Fibroblast of villous mesenchyme (primary cell): Measurements from ENCODE around the gene LRRC10B. TPM values are rescaled to one million over a fixed set of nuclear protein-coding genes. Genes with fewer than 3 reads are reported as not detected.

Experiments used
- DNase-seq: peaks from one replicate; pipeline ENCODE4 v3.0.0-alpha.2; 2010; ENCODE audit warnings: low read depth
- H3K4me3 ChIP-seq: 2 replicates; pipeline ENCODE4 v1.5.1; 2011; ENCODE audit warnings: low read depth, mild to moderate bottlenecking, low read length
- CTCF ChIP-seq: IDR thresholded peaks from 2 replicates; pipeline ENCODE4 v1.5.1; 2012; ENCODE audit warnings: low read depth, mild to moderate bottlenecking, low read length; ENCODE audit not compliant: insufficient read depth
- total RNA-seq: library from RNA; depleted of rRNA; stranded (reverse); fragments of >200 nt; gene quantifications from 2 replicates; pipeline ENCODE4 v1.2.3, GENCODE V29; 2012

The LRRC10B gene
- total RNA-seq, 1 donor = not detected

GRCh38 chr11:61514050-61514917 is 5.7 kb downstream of the LRRC10B start:
- H3K4me3 ChIP-seq = no peak overlapping the region
- no peak for DNase-seq
- no peak for TF ChIP-seq CTCF

DNA sequence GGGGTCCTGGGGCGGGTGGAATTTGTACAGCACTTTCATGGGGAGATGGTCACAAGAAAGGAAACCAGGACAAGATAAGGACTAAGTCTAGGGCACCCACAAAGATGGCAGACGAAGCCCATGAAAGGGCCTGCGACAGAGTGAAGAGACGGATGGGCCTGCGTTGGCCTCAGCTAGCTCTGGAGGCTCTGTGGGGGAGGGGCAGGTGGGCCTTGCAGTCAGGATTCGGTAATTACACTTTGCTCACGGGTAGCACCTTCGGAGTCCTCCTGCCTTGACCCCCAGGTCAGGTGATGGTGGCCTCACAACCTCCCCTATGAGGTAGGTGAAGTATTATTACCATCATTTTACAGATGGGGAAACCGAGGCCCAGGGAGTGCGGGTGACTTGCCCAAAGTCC is 7.1 kb downstream of the LRRC10B start:
- TF ChIP-seq CTCF = no peak
- DNase-seq = no peak

DNA sequence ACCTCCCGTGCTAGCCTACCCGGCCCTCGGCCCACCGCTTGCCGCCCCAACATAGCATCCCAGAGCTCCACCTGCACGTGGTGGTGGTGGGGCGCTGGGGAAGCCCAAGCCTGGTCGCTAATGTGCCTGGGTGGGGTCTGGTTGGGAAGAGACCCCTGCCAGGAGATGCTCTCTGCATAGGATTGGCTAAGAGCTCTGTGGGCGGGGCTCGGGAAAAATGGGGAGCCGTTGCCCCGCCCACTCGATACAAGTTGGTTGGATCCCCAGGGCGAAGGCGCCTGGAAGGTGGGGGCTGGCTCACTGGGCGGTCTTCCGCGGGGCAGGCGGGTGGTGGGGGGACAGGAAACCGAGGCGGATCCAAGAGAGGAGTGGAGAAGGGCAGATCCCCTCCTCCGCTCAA is 7.6 kb downstream of the LRRC10B start:
- no peak for TF ChIP-seq CTCF
- no peak overlapping the region for H3K4me3 ChIP-seq
- DNase-seq = no peak

More for the DNA sequence above, 7.1 kb downstream of the LRRC10B start:
- H3K4me3 ChIP-seq = no peak overlapping the region

GRCh38 chr11:61516675-61517572 is 8.4 kb downstream of the LRRC10B start:
- no peak overlapping the region for H3K4me3 ChIP-seq
- peak; percentile 42 for DNase-seq
- peak; percentile 98 for TF ChIP-seq CTCF

DNA sequence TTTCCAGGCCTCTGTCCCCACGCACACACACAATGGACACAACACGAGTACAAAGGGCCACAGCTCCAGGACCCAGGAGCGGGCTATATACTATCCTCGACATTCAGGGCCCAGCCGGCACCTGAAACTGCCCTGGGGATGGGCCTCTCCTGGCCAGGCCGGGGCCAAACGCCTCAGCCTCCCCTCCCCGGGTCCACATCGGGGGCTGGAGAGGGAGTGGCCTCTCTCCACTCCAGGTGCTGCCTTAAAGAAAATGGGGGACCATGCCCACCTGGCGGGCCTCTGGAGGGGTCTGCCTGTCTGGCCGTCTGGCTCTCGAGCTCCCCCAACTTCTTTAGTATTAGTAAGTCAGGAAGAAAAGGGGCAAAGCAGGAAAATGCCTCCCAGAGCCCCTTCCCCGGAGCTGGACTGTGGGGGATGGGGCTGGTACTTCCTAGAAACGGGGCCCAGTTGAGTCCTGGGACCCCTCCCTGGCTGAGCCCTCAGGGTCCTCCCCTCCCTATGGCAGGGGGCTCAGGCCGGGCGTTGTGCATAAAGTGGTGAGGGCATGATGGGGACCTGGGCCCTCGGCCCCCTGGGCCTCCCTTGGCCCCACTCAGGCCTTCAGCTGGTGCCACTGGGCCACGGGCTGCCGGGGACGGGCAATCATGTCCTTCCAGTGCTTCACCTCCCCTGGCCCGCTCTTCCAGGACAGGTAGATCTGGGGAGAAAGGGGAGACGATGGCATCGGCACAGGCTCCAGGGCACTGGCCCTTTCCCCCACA is 9.7 kb downstream of the LRRC10B start:
- TF ChIP-seq CTCF = no peak
- H3K4me3 ChIP-seq = no peak overlapping the region
- DNase-seq = no peak

GRCh38 chr11:61522881-61523280 is 14.3 kb downstream of the LRRC10B start:
- TF ChIP-seq CTCF = no peak
- H3K4me3 ChIP-seq = no peak overlapping the region
- no peak for DNase-seq
